IMR-90 (cell line): ENCODE measurements around the gene QSOX2.

ENCODE experiments used
- MAFK ChIP-seq: IDR thresholded peaks from 2 replicates; pipeline ENCODE4 v1.6.1; 2012; ENCODE audit warnings: low read depth, low read length, improper control_type of control experiment
- MXI1 ChIP-seq: IDR thresholded peaks from 2 replicates; pipeline ENCODE4 v1.6.1; 2012; ENCODE audit warnings: low read depth, mild to moderate bottlenecking, low read length, moderate library complexity, borderline replicate concordance
- NFE2L2 ChIP-seq: fragments of 150-350 bp; IDR thresholded peaks from 2 replicates; pipeline ENCODE4 v1.6.1; 2016; ENCODE audit warnings: low read depth, mild to moderate bottlenecking, low read length
- RAD21 ChIP-seq: IDR thresholded peaks from 2 replicates; pipeline ENCODE4 v1.6.1; 2012; ENCODE audit warnings: low read length, improper control_type of control experiment
- TF ChIP-seq, protein P1 (sequence below): conservative IDR thresholded peaks from 2 replicates; pipeline ENCODE4 v1.5.1; 2012; ENCODE audit warnings: mild to moderate bottlenecking, low read depth, low read length, improper control_type of control experiment

DNA sequence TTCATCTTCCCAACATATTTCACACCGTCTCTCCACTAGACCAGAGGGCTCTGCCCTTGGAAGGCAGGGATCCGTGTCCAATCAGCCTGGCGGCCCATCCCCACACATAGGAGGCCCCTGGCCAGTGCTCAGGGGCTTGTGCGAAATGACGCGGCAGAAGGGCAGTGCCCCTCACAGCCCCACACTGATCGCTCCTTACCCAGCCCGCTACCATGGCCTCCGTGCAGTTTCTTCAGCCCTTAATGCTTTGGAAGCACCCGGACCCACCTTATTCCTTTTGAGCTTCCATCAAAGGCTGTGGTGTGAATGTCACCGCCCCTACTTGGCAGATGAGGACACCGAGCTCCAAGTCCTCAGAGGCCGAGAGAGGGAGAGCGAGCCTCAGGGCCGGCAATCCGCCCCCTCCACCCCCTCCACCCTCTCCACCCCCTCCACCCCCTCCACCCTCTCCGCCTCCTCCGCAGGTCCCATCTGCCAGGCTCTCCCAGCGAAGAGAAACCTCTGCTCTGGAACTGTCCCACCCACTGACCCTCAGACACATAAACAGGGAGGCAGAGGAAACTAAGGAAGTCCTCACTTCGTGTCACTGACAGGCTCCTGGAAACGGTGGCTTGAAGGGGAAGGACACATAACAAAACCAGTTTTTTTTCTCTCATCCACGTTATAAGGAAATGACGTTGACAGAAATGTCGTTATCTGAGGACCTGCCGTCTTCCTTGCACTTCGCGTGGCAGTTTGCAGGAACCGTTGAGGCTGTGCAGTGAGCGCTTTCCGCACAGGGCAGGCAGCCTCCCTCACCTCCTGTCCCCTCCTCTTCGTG is 13.9 kb downstream of the QSOX2 start:
- no peak for TF ChIP-seq NFE2L2
- TF ChIP-seq, protein P1, sequence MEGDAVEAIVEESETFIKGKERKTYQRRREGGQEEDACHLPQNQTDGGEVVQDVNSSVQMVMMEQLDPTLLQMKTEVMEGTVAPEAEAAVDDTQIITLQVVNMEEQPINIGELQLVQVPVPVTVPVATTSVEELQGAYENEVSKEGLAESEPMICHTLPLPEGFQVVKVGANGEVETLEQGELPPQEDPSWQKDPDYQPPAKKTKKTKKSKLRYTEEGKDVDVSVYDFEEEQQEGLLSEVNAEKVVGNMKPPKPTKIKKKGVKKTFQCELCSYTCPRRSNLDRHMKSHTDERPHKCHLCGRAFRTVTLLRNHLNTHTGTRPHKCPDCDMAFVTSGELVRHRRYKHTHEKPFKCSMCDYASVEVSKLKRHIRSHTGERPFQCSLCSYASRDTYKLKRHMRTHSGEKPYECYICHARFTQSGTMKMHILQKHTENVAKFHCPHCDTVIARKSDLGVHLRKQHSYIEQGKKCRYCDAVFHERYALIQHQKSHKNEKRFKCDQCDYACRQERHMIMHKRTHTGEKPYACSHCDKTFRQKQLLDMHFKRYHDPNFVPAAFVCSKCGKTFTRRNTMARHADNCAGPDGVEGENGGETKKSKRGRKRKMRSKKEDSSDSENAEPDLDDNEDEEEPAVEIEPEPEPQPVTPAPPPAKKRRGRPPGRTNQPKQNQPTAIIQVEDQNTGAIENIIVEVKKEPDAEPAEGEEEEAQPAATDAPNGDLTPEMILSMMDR: no peak
- no peak for TF ChIP-seq RAD21
- no peak for TF ChIP-seq MAFK
- no peak for TF ChIP-seq MXI1
